Body of pancreas (tissue), 4 donors: ENCODE results near the gene PLAGL1.

Experiments
- POLR2A ChIP-seq, 3 donors: fragments of 450-650 bp; IDR thresholded peaks; one replicate each; pipeline ENCODE4 v1.6.1; 2016; ENCODE audit warnings: antibody characterized with exemption in 3 of 3, mild to moderate bottlenecking in 2 of 3
- TF ChIP-seq, protein P1 (sequence below), 7 experiments: fragments of 450-650 bp in 4 of 7; fragments of 200-600 bp in 3 of 7; sonication (generic) in 3 of 7; IDR thresholded peaks; one replicate each; pipeline ENCODE4 v1.5.1; 2016 to 2019; ENCODE audit warnings: antibody characterized with exemption in 7 of 7

DNA sequence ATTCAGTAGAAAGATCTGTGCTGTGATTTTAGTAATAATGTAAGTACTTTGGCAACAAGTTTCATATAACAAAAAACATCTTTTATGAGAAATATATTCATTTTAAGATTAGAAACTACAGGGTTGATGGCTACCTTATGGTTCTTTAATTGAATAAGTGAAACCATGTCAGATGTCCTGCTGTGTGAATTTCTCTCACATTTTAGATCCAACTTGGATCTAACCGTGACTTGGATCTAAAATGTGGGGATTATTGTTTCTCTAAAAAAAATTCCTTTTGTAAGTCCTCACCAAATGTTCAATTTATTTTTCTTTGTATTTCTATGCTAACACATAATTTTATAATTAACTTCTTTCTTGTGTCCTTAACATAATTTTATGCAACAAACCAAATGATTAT, 113.4 kb downstream of the PLAGL1 start:
- TF ChIP-seq, protein P1, sequence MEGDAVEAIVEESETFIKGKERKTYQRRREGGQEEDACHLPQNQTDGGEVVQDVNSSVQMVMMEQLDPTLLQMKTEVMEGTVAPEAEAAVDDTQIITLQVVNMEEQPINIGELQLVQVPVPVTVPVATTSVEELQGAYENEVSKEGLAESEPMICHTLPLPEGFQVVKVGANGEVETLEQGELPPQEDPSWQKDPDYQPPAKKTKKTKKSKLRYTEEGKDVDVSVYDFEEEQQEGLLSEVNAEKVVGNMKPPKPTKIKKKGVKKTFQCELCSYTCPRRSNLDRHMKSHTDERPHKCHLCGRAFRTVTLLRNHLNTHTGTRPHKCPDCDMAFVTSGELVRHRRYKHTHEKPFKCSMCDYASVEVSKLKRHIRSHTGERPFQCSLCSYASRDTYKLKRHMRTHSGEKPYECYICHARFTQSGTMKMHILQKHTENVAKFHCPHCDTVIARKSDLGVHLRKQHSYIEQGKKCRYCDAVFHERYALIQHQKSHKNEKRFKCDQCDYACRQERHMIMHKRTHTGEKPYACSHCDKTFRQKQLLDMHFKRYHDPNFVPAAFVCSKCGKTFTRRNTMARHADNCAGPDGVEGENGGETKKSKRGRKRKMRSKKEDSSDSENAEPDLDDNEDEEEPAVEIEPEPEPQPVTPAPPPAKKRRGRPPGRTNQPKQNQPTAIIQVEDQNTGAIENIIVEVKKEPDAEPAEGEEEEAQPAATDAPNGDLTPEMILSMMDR (IDR thresholded peaks at IDR 0.05) = no peak
- TF ChIP-seq POLR2A (IDR thresholded peaks at IDR 0.05) = no peak
